ENCODE results near the gene FHL3.
"Not testable (repeated sequence)": the region's sequence is repeated elsewhere in the genome, so short reads cannot be mapped to it uniquely, and the experiment has no call there.

FHL3 gene

GRCh38 chr1:37989361-37989930 lies 15.9 kb downstream of the FHL3 start:
- DNase-seq (ENCODE audit: low spot score): no peak
- no peak for TF ChIP-seq CTCF (IDR thresholded peaks at IDR 0.05; ENCODE audit: borderline replicate concordance, control extremely low read depth, extremely low read depth, insufficient read depth, missing control alignments)
- in situ Hi-C loops (cut with MboI; ENCODE audit: low sequenced_read_pairs, unreplicated experiment): no loop called here

- TF ChIP-seq CTCF (IDR thresholded peaks at IDR 0.05; ENCODE audit: borderline replicate concordance, control extremely low read depth, extremely low read depth, insufficient read depth, missing control alignments): no peak
- no peak for DNase-seq (ENCODE audit: low spot score)
- in situ Hi-C loops (cut with MboI; ENCODE audit: low sequenced_read_pairs, unreplicated experiment): no loop called here
These were observed 17.6 kb downstream of the FHL3 start for GRCh38 chr1:37987679-37988078.

GRCh38 chr1:37983546-37983945 lies 21.8 kb downstream of the FHL3 start:
- no peak for TF ChIP-seq CTCF (IDR thresholded peaks at IDR 0.05; ENCODE audit: borderline replicate concordance, control extremely low read depth, extremely low read depth, insufficient read depth, missing control alignments)
- in situ Hi-C loops (cut with MboI; ENCODE audit: low sequenced_read_pairs, unreplicated experiment): no loop called here
- DNase-seq (ENCODE audit: low spot score): no peak

GRCh38 chr1:37978541-37978940 lies 26.8 kb downstream of the FHL3 start:
- TF ChIP-seq CTCF (IDR thresholded peaks at IDR 0.05; ENCODE audit: borderline replicate concordance, control extremely low read depth, extremely low read depth, insufficient read depth, missing control alignments): no peak
- DNase-seq (ENCODE audit: low spot score): no peak
- in situ Hi-C loops (cut with MboI; ENCODE audit: low sequenced_read_pairs, unreplicated experiment): no loop called here

GRCh38 chr1:37975083-37975482 lies 30.2 kb downstream of the FHL3 start:
- DNase-seq (ENCODE audit: low spot score); in situ Hi-C loops (cut with MboI; ENCODE audit: low sequenced_read_pairs, unreplicated experiment): not testable (repeated sequence)
- TF ChIP-seq CTCF (IDR thresholded peaks at IDR 0.05; ENCODE audit: borderline replicate concordance, control extremely low read depth, extremely low read depth, insufficient read depth, missing control alignments): peak; percentile 28

- no peak for DNase-seq (ENCODE audit: low spot score)
- in situ Hi-C loops (cut with MboI; ENCODE audit: low sequenced_read_pairs, unreplicated experiment): no loop called here
- no peak for TF ChIP-seq CTCF (IDR thresholded peaks at IDR 0.05; ENCODE audit: borderline replicate concordance, control extremely low read depth, extremely low read depth, insufficient read depth, missing control alignments)
These were observed 30.7 kb downstream of the FHL3 start for GRCh38 chr1:37974567-37974966.

- in situ Hi-C loops (cut with MboI; ENCODE audit: low sequenced_read_pairs, unreplicated experiment); DNase-seq (ENCODE audit: low spot score): not testable (repeated sequence)
These were observed 31.6 kb downstream of the FHL3 start for GRCh38 chr1:37973684-37974083.

Data from GM13976 (cell line).